Neutrophil (primary cell): Measurements from ENCODE around the gene TOMM40L.

Experiments
- H3K27ac ChIP-seq: fragments of 200-600 bp; sonication (generic); 2 replicates; pipeline ENCODE4 v1.5.1; 2016; ENCODE audit warnings: mild to moderate bottlenecking, moderate library complexity
- H3K27me3 ChIP-seq: fragments of 200-600 bp; sonication (generic); 2 replicates; pipeline ENCODE4 v1.6.0; 2016; ENCODE audit warnings: mild to moderate bottlenecking
- H3K36me3 ChIP-seq: fragments of 200-600 bp; sonication (generic); 2 replicates; pipeline ENCODE4 v1.5.1; 2017
- H3K4me1 ChIP-seq, 2 experiments: fragments of 200-600 bp in 1 of 2; sonication (generic) in 1 of 2; 1 replicate in 1 of 2; 2 replicates in 1 of 2; pipeline versions ENCODE4 v1.5.1 to v1.6.1; 2013 to 2016; ENCODE audit warnings: low read depth in 1 of 2, low read length in 1 of 2, mild to moderate bottlenecking in 1 of 2, moderate library complexity in 1 of 2; ENCODE audit not compliant: control insufficient read depth in 1 of 2, insufficient read depth in 1 of 2
- H3K4me3 ChIP-seq, 2 experiments: fragments of 200-600 bp in 1 of 2; sonication (generic) in 1 of 2; 1 replicate in 1 of 2; 2 replicates in 1 of 2; pipeline ENCODE4 v1.5.1; 2013 to 2016; ENCODE audit warnings: low read depth in 1 of 2, low read length in 1 of 2, mild to moderate bottlenecking in 1 of 2, moderate library complexity in 1 of 2
- H3K9me3 ChIP-seq: fragments of 200-600 bp; sonication (generic); 2 replicates; pipeline ENCODE4 v1.5.1; 2016
- TF ChIP-seq, protein P1 (sequence below): fragments of 200-600 bp; sonication (generic); IDR thresholded peaks from 2 replicates; pipeline ENCODE4 v1.5.1; 2016; ENCODE audit warnings: antibody characterized with exemption

The TOMM40L gene

DNA sequence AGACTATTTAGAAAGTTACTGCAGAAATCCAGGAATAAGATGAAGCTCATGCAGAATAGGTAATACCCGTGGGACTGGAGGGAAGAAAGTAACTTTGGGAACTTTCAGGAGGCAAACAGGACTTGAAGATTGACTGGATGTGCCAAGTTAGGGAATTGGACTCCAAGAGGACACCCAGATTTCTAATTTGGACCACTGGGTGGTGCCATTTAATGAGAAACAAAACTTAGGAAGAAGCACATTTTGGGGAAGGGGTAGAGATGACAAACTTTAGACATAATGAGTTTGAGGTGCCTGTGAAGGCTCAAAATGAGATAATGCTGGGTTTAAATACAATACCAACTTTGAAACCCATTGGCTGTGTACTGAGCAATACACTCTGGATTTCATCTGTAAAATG, 45.2 kb upstream of the TOMM40L start:
- Histone ChIP-seq H3K4me3 (no peak overlapping the region), H3K9me3 (no peaks in the 10 kb centered on the region), H3K27ac (no peak overlapping the region), H3K36me3 (no peaks in the 10 kb centered on the region), H3K4me1 (peaks cover 35 to 36% of the 10 kb centered on the region in 2 experiments), H3K27me3 (no peaks in the 10 kb centered on the region)
- TF ChIP-seq, protein P1, sequence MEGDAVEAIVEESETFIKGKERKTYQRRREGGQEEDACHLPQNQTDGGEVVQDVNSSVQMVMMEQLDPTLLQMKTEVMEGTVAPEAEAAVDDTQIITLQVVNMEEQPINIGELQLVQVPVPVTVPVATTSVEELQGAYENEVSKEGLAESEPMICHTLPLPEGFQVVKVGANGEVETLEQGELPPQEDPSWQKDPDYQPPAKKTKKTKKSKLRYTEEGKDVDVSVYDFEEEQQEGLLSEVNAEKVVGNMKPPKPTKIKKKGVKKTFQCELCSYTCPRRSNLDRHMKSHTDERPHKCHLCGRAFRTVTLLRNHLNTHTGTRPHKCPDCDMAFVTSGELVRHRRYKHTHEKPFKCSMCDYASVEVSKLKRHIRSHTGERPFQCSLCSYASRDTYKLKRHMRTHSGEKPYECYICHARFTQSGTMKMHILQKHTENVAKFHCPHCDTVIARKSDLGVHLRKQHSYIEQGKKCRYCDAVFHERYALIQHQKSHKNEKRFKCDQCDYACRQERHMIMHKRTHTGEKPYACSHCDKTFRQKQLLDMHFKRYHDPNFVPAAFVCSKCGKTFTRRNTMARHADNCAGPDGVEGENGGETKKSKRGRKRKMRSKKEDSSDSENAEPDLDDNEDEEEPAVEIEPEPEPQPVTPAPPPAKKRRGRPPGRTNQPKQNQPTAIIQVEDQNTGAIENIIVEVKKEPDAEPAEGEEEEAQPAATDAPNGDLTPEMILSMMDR: no peak

DNA sequence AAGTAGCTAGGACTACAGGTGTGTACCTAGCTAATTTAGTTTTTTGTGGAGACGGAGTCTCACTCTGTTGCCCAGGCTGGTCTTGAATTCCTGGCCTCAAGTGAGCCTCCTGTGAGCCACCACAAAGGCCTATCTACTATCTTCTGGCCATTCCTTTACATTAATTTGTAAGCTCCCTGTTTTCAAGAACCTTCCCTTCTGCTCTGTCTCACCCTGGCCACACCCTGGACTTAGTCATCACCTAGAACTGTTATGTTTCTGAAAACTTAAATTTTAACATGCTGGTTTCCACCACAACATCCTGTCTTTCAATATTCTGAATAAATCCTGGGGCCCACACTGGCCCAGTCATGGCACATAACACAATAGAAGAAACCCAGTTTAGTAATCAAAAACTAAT, 43.6 kb upstream of the TOMM40L start:
- Histone ChIP-seq H3K27ac (no peak overlapping the region), H3K4me3 (no peak overlapping the region), H3K4me1 (peaks cover 33 to 35% of the 10 kb centered on the region in 2 experiments), H3K27me3 (no peaks in the 10 kb centered on the region), H3K9me3 (no peaks in the 10 kb centered on the region), H3K36me3 (no peaks in the 10 kb centered on the region)
- TF ChIP-seq, protein P1: no peak

DNA sequence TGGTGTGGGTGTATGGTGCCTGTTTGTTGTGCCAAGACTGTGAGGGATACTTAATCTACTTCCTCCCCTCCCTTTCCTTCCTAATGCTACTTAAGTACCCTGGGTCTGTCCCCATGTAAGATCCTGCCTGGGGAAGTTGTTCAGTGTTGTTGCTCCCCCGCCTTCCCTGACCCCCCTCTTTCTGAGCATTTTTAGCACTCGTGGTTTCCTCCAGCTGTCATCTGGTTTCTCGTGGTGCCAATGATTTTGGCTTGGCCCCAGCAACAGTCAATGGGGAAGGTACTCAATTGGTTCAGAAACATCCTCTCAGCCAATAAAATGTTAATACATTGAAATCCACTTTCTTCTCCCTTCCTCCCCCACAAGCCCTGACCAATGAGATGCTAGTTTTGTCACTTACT, 40.6 kb upstream of the TOMM40L start:
- H3K4me1 ChIP-seq: peaks cover 24 to 28% of the 10 kb centered on the region in 2 experiments
- H3K27me3 ChIP-seq: no peaks in the 10 kb centered on the region

DNA sequence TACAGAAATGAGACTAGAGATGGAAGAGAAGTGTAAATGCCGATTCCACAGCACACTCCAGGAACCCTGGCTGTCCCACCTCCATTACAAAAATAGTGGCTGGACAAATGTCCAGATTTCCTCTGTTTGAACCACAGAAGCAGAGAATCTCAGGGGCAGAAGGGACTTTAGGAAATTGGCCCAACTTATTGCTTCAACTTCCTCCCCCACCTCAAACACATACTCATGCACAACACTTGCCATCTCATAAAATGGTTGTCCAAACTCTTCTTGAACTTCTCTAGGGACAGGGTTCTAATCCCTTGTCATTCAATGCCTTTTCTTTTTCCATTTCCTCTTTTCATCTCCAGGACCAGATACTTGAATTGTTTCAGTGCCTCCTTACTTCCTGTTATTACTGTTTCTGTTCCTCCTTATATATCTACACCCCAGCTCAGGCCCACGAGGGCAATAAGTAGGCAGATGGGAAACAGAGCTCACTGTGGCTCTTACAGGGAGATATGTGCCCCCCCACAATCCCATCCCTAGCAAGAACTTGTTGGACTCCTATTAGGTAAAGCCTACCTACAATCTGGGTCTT, 40.0 kb upstream of the TOMM40L start:
- Histone ChIP-seq H3K36me3 (no peaks in the 10 kb centered on the region), H3K27ac (peak overlapping the region; percentile 89), H3K27me3 (no peaks in the 10 kb centered on the region), H3K4me3 (peak overlapping the region in 1 of 2 experiments; percentile 31), H3K4me1 (peaks cover 24 to 28% of the 10 kb centered on the region in 2 experiments), H3K9me3 (no peaks in the 10 kb centered on the region)
- TF ChIP-seq, protein P1: no peak

More for the DNA sequence above, 40.6 kb upstream of the TOMM40L start:
- H3K27ac ChIP-seq: peak overlapping the region; percentile 89
- peak overlapping the region in 1 of 2 experiments; percentile 31 for H3K4me3 ChIP-seq
- H3K36me3 ChIP-seq: no peaks in the 10 kb centered on the region
- TF ChIP-seq, protein P1: no peak
- no peaks in the 10 kb centered on the region for H3K9me3 ChIP-seq

DNA sequence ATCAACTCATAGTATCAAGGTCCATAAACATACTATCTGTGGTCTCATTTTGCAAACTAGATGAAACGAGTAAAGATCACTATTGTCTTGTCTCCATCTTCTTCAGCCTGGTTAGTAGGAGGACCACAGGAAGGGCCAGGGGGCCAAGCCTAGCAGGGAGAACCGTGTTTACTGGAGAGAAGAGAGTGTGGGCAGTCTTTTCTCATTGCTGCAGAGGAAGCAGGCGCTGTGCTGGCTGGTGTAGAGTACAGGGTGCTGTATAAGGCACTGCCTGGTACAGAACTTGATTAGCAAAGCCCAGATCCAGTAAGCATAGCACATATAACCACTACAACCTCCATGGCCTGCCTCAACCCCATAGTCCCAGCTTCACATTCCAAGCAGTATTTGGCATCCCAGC, 38.5 kb upstream of the TOMM40L start:
- Histone ChIP-seq H3K9me3 (no peaks in the 10 kb centered on the region), H3K27ac (no peak overlapping the region), H3K36me3 (no peaks in the 10 kb centered on the region), H3K4me1 (peaks cover 28 to 29% of the 10 kb centered on the region in 2 experiments), H3K4me3 (no peak overlapping the region), H3K27me3 (no peaks in the 10 kb centered on the region)
- TF ChIP-seq, protein P1: no peak
